DND-41 (cell line): ENCODE data around the gene C9orf72.

Experiments used
- EZH2 ChIP-seq: IDR thresholded peaks from 3 replicates; pipeline ENCODE4 v1.6.1; 2012; ENCODE audit warnings: borderline replicate concordance, low read depth, mild to moderate bottlenecking, moderate library complexity, low read length, inconsistent platforms; ENCODE audit not compliant: severe bottlenecking
- TF ChIP-seq, protein P1 (sequence below): IDR thresholded peaks from 2 replicates; pipeline ENCODE4 v1.5.1; 2012; ENCODE audit warnings: borderline replicate concordance, low read length, moderate library complexity, mild to moderate bottlenecking; ENCODE audit not compliant: poor library complexity, severe bottlenecking; ENCODE audit errors: extremely low read depth

DNA sequence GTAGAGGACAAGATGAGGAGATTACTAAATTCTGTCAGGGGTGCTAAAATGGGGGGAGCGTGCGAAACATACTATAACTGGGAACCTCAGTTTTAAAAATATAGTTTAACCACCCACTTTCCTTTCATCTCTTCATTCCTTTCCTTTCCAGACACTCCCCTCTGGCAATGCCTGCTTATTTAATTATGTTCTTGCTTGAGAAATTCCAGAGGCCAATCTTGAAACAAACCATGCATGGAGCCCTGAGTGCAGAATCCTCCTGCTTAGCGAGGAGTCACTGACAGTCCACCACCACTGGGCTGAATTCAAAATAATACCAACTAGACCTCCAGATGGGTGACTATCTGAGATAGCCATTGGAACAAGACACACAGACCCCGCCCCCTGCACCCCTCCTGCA is 29.7 kb upstream of the C9orf72 start:
- no peak for TF ChIP-seq EZH2
- TF ChIP-seq, protein P1, sequence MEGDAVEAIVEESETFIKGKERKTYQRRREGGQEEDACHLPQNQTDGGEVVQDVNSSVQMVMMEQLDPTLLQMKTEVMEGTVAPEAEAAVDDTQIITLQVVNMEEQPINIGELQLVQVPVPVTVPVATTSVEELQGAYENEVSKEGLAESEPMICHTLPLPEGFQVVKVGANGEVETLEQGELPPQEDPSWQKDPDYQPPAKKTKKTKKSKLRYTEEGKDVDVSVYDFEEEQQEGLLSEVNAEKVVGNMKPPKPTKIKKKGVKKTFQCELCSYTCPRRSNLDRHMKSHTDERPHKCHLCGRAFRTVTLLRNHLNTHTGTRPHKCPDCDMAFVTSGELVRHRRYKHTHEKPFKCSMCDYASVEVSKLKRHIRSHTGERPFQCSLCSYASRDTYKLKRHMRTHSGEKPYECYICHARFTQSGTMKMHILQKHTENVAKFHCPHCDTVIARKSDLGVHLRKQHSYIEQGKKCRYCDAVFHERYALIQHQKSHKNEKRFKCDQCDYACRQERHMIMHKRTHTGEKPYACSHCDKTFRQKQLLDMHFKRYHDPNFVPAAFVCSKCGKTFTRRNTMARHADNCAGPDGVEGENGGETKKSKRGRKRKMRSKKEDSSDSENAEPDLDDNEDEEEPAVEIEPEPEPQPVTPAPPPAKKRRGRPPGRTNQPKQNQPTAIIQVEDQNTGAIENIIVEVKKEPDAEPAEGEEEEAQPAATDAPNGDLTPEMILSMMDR, result no peak
